OCI-LY7 (cell line): Measurements from ENCODE around the gene IRX2. TPM values are rescaled to one million over a fixed set of nuclear protein-coding genes. Genes with fewer than 3 reads are reported as not detected.

Source experiments
- BruUV-seq: library from RNA; stranded (reverse); fragments of 400-500 nt; replicated peaks from 2 replicates; lab custom pipeline; 2021; lab: Mats Ljungman, UMichigan
- CTCF ChIA-PET: fragments of 300-600 bp; sonication (Branson Sonifier 250); formaldehyde crosslinking; loops from one replicate; lab custom pipeline; 2022; ENCODE audit warnings: antibody characterized with exemption; ENCODE audit not compliant: unreplicated experiment; lab: Charles Lee
- POLR2A ChIA-PET: fragments of 300-600 bp; sonication (Branson Sonifier 250); formaldehyde crosslinking; loops from one replicate; lab custom pipeline; 2022; ENCODE audit warnings: antibody characterized with exemption; lab: Charles Lee
- DNase-seq: peaks from one replicate; pipeline ENCODE4 v3.0.0-alpha.2; 2015; ENCODE audit warnings: low spot score
- H2AFZ ChIP-seq: fragments of 200-600 bp; sonication (generic), shearing (Covaris generic); 2 replicates; pipeline ENCODE4 v1.6.1; 2014; ENCODE audit warnings: mild to moderate bottlenecking, antibody characterized with exemption, low read length, moderate library complexity
- H3K27ac ChIP-seq: fragments of 200-600 bp; sonication (generic); 2 replicates; pipeline ENCODE4 v1.5.1; 2014; ENCODE audit warnings: mixed run types, low read depth, mild to moderate bottlenecking, moderate library complexity, low read length, inconsistent platforms; ENCODE audit not compliant: poor library complexity, severe bottlenecking
- H3K36me3 ChIP-seq: fragments of 200-600 bp; sonication (generic); 2 replicates; pipeline ENCODE4 v1.6.1; 2014; ENCODE audit warnings: mild to moderate bottlenecking, antibody characterized with exemption, low read length, moderate library complexity, mixed read lengths; ENCODE audit not compliant: insufficient read depth
- H3K4me1 ChIP-seq: fragments of 200-600 bp; sonication (generic); 2 replicates; pipeline ENCODE4 v1.5.1; 2014; ENCODE audit warnings: mild to moderate bottlenecking, low read length; ENCODE audit not compliant: insufficient read depth, poor library complexity, severe bottlenecking
- H3K4me2 ChIP-seq: fragments of 200-600 bp; sonication (generic); 2 replicates; pipeline ENCODE4 v1.6.1; 2014; ENCODE audit warnings: mild to moderate bottlenecking, low read length
- H3K4me3 ChIP-seq: fragments of 200-600 bp; sonication (generic); 2 replicates; pipeline ENCODE4 v1.5.1; 2014; ENCODE audit warnings: mild to moderate bottlenecking, low read depth, low read length; ENCODE audit not compliant: poor library complexity, severe bottlenecking
- H3K79me2 ChIP-seq: fragments of 200-600 bp; sonication (generic); 2 replicates; pipeline ENCODE4 v1.6.1; 2016; ENCODE audit warnings: low read depth, mild to moderate bottlenecking, low read length, moderate library complexity, mixed read lengths; ENCODE audit not compliant: insufficient read depth
- H3K9me2 ChIP-seq: fragments of 200-600 bp; sonication (generic); 2 replicates; pipeline ENCODE4 v1.6.1; 2016; ENCODE audit warnings: mild to moderate bottlenecking, low read length, mixed read lengths; ENCODE audit not compliant: insufficient read depth
- H3K9me3 ChIP-seq: fragments of 200-600 bp; sonication (generic); 2 replicates; pipeline ENCODE4 v1.6.1; 2014; ENCODE audit warnings: mild to moderate bottlenecking, mixed run types, low read length, mixed read lengths
- H4K20me1 ChIP-seq: fragments of 200-600 bp; sonication (generic); 2 replicates; pipeline ENCODE4 v1.6.1; 2014; ENCODE audit warnings: mild to moderate bottlenecking, antibody characterized with exemption, low read length, moderate library complexity, mixed read lengths; ENCODE audit not compliant: insufficient read depth
- EZH2phosphoT487 ChIP-seq: fragments of 200-600 bp; sonication (generic); IDR thresholded peaks from 2 replicates; pipeline ENCODE4 v1.6.1; 2018; ENCODE audit warnings: low read depth, borderline replicate concordance, mild to moderate bottlenecking, mixed run types, antibody characterized with exemption, low read length, moderate library complexity, mixed read lengths
- intact Hi-C: fragments of 100-400 bp; cut with micrococcal nuclease; formaldehyde crosslinking; loops from one replicate; pipeline ENCODE4 v1.10.0; 2022; ENCODE audit not compliant: unreplicated experiment
- total RNA-seq, 2 experiments: library from RNA; depleted of rRNA in 1 of 2; stranded (reverse); fragments of >200 nt in 1 of 2; shearing (Covaris generic) in 1 of 2; gene quantifications; 2 replicates each; pipeline ENCODE4 v1.2.3, GENCODE V29; 2014 to 2022
- TF ChIP-seq, protein P1 (sequence below): fragments of 200-600 bp; sonication (generic); conservative IDR thresholded peaks from 2 replicates; pipeline ENCODE4 v1.5.1; 2014; ENCODE audit warnings: mild to moderate bottlenecking, antibody characterized with exemption, low read length, moderate library complexity, mixed read lengths

IRX2 gene
- total RNA-seq, 2 experiments from 2014 or later = not detected

DNA sequence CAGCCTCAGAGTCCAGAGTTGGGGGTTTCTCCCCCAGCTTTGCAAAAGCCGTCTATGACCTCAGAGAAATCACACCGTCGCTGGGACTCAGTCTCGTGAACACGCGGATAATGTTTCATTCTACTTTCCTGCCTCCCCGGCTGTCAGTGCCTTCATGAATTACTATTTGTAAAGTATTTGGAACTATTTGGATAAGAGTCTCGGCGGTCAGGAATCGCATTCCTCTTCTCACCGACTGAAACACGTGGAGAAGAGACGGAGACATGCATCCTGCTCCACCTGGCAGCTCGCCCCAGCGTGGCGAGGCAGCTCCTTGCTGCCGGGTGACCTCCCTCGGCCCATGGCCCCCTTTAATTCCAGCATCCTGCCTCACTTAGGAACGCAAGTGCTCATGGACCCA lies 23.9 kb downstream of the IRX2 start:
- no peak overlapping the region for H3K4me3 ChIP-seq
- H3K27ac ChIP-seq = no peak overlapping the region
- CTCF ChIA-PET = interaction anchor here (0.5 to 0.6 kb wide), 2 partner anchors 138 to 1534 kb away, joined by 3 read pairs; no protein-coding TSS in a partner anchor
- no peak for TF ChIP-seq EZH2phosphoT487
- TF ChIP-seq, protein P1, sequence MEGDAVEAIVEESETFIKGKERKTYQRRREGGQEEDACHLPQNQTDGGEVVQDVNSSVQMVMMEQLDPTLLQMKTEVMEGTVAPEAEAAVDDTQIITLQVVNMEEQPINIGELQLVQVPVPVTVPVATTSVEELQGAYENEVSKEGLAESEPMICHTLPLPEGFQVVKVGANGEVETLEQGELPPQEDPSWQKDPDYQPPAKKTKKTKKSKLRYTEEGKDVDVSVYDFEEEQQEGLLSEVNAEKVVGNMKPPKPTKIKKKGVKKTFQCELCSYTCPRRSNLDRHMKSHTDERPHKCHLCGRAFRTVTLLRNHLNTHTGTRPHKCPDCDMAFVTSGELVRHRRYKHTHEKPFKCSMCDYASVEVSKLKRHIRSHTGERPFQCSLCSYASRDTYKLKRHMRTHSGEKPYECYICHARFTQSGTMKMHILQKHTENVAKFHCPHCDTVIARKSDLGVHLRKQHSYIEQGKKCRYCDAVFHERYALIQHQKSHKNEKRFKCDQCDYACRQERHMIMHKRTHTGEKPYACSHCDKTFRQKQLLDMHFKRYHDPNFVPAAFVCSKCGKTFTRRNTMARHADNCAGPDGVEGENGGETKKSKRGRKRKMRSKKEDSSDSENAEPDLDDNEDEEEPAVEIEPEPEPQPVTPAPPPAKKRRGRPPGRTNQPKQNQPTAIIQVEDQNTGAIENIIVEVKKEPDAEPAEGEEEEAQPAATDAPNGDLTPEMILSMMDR = no peak
- H3K9me2 ChIP-seq = no peaks in the 10 kb centered on the region
- H3K9me3 ChIP-seq = no peaks in the 10 kb centered on the region
- H3K4me2 ChIP-seq = no peak overlapping the region
- intact Hi-C loops = no loop called here
- no peak overlapping the region for H2AFZ ChIP-seq
- no TSS peak for BruUV-seq
- DNase-seq = no peak
- no peaks in the 10 kb centered on the region for H3K79me2 ChIP-seq
- no peaks in the 10 kb centered on the region for H3K36me3 ChIP-seq
- no peaks in the 10 kb centered on the region for H3K4me1 ChIP-seq
- POLR2A ChIA-PET = interaction anchor here (0.5 kb wide), 1 partner anchor 118 kb away, joined by 4 read pairs; no protein-coding TSS in a partner anchor
- H4K20me1 ChIP-seq = no peaks in the 10 kb centered on the region

DNA sequence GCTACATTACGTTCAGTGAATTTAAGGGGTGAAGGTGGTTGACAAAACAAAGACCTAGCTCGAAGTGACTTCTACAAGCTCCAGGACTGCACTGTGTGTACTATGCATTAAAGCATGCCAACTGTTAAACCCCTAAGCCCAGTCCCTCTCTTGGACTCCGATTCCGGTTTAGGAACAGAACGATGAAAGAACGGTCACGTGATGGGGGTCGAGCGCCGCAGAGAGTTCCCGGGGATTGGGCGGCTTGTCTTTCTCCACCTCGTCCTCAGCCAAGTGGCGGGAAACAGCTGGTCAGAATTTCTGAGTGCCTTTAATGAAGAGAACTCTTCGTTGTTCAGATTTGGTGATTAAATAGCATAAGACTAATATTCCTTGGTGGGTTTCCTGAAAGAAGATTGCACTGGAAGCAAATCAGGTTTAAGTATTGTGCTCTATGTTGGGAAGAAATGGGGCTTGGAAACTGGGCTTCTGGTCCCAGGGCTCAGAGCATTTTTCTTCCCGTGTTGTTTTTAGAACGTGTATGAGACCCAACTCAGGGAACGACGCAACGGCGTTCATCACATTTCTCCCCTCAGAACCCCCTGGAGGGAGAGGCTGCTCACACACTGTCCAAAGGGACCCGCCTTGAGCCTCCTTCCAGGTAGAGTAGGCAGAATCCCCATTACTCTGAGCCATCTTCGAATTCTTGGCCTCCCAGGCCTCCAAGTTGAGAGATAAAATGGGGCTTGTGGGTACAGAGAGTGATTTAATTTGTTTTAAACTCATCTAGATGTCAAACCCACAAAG lies 25.3 kb downstream of the IRX2 start:
- DNase-seq = no peak
- no peaks in the 10 kb centered on the region for H4K20me1 ChIP-seq
- H3K36me3 ChIP-seq = no peaks in the 10 kb centered on the region
- no peak overlapping the region for H3K27ac ChIP-seq
- ChIA-PET CTCF (no interaction called here), POLR2A (no interaction called here)
- no peak overlapping the region for H3K4me3 ChIP-seq
- no peak overlapping the region for H2AFZ ChIP-seq
- no TSS peak for BruUV-seq
- H3K79me2 ChIP-seq = no peaks in the 10 kb centered on the region
- intact Hi-C loops = no loop called here
- no peak overlapping the region for H3K4me2 ChIP-seq
- no peaks in the 10 kb centered on the region for H3K4me1 ChIP-seq
- no peak for TF ChIP-seq EZH2phosphoT487
- TF ChIP-seq, protein P1 = no peak
- no peaks in the 10 kb centered on the region for H3K9me2 ChIP-seq
- no peaks in the 10 kb centered on the region for H3K9me3 ChIP-seq

DNA sequence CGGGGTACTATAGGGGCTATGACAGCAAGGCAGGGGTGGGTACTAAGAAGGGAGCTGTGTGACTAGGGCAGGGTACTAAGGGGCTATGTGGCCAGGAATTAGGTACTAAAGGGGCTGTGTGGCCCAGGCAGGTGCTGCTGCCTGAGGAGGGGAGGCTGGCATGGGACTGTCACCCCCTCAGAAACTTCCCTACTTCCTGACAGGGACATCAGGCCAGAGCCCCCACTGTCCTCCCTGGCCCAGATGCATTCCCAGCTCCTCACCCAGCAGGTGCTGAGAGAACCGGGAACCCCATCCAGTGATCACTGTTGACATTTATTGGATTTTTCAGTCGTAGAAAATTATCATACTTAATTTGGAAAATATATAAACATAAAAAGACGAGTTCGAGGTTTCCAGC lies 26.6 kb downstream of the IRX2 start:
- intact Hi-C loops = no loop called here
- H3K4me2 ChIP-seq = no peak overlapping the region
- H3K4me3 ChIP-seq = no peak overlapping the region
- no peaks in the 10 kb centered on the region for H3K36me3 ChIP-seq
- H3K9me3 ChIP-seq = no peaks in the 10 kb centered on the region
- ChIA-PET POLR2A (no interaction called here), CTCF (no interaction called here)
- no peak overlapping the region for H2AFZ ChIP-seq
- no peaks in the 10 kb centered on the region for H3K9me2 ChIP-seq
- no peaks in the 10 kb centered on the region for H3K79me2 ChIP-seq
- no peak for DNase-seq
- H4K20me1 ChIP-seq = no peaks in the 10 kb centered on the region
- H3K27ac ChIP-seq = no peak overlapping the region
- TF ChIP-seq EZH2phosphoT487 = no peak
- TF ChIP-seq, protein P1 = no peak
- H3K4me1 ChIP-seq = no peaks in the 10 kb centered on the region
- BruUV-seq = no TSS peak
